HepG2 (cell line): ENCODE results near the gene CRADD. TPM values are rescaled to one million over a fixed set of nuclear protein-coding genes. Genes with fewer than 3 reads are reported as not detected.

ENCODE experiments used
- ATAC-seq: fragments of 200-7000 bp; cut with Tn5 transposase; 3 replicates; pipeline ENCODE4 v1.9.1; 2020; ENCODE audit warnings: mild to moderate bottlenecking, moderate library complexity
- BruUV-seq: library from RNA; stranded (reverse); fragments of 400-500 nt; replicated peaks from 2 replicates; lab custom pipeline; 2021; lab: Mats Ljungman, UMichigan
- CTCF ChIA-PET: fragments of 300-600 bp; formaldehyde crosslinking; extraction: SDS; loops from one replicate; lab custom pipeline; 2021; ENCODE audit warnings: low total read pairs, inconsistent platforms, low intra/inter-chr PET ratio; lab: Yijun Ruan, JAX
- POLR2A ChIA-PET: fragments of 350-600 bp; sonication (Branson Sonifier 250); formaldehyde crosslinking; loops from one replicate; lab custom pipeline; 2020; ENCODE audit warnings: antibody characterized with exemption, inconsistent platforms; lab: Yijun Ruan, JAX
- DNase-seq: peaks from one replicate; pipeline ENCODE4 v3.0.0-alpha.2; 2015; ENCODE audit warnings: low spot score
- FAIRE-seq: peaks from 3 replicates; lab custom pipeline; 2011; peaks lifted over from hg19 to GRCh38; lab: Jason Lieb, UNC
- H2AFZ ChIP-seq: one replicate; pipeline ENCODE4 v1.6.1; 2011; ENCODE audit warnings: low read length, inconsistent platforms
- H3K27ac ChIP-seq: fragments of 300-600 bp; 3 replicates; pipeline ENCODE4 v1.8.0; 2011; ENCODE audit warnings: mixed run types, mild to moderate bottlenecking, mixed read lengths, low read length, inconsistent platforms; ENCODE audit not compliant: insufficient read depth; ENCODE audit errors: extremely low read length
- H3K27me3 ChIP-seq, 2 experiments: fragments of 200-600 bp in 1 of 2; 2 replicates in 1 of 2; 3 replicates in 1 of 2; pipeline versions ENCODE4 v1.6.0 to v1.8.0; 2011; ENCODE audit warnings: low read length in 2 of 2, mild to moderate bottlenecking in 2 of 2, moderate library complexity in 2 of 2, inconsistent platforms in 1 of 2; ENCODE audit not compliant: insufficient read depth in 2 of 2, control insufficient read depth in 1 of 2
- H3K36me3 ChIP-seq, 2 experiments: fragments of 200-600 bp in 1 of 2; replicated peaks in 1 of 2; 2 replicates in 1 of 2; 3 replicates in 1 of 2; pipeline versions ENCODE4 v1.5.1 to v1.8.0; 2011; ENCODE audit warnings: low read length in 2 of 2, inconsistent platforms in 1 of 2; ENCODE audit not compliant: insufficient read depth in 2 of 2, control insufficient read depth in 1 of 2
- H3K4me1 ChIP-seq: 2 replicates; pipeline ENCODE4 v1.5.1; 2012; ENCODE audit warnings: low read length, inconsistent platforms; ENCODE audit not compliant: insufficient read depth
- H3K4me2 ChIP-seq: 2 replicates; pipeline ENCODE4 v1.6.0; 2011; ENCODE audit warnings: low read depth, low read length, inconsistent platforms
- H3K4me3 ChIP-seq, 3 experiments: fragments of 200-600 bp in 1 of 3; sonication (generic), shearing (Covaris generic) in 1 of 3; replicated peaks in 1 of 3; 2 replicates each; pipeline ENCODE4 v1.5.1; 2011 to 2016; ENCODE audit warnings: low read length in 3 of 3, inconsistent platforms in 2 of 3, low read depth in 2 of 3, mild to moderate bottlenecking in 2 of 3, control low read depth in 1 of 3, mixed read lengths in 1 of 3; ENCODE audit not compliant: insufficient read depth in 1 of 3
- H3K79me2 ChIP-seq: one replicate; pipeline ENCODE4 v1.6.1; 2011; ENCODE audit warnings: low read length, inconsistent platforms; ENCODE audit not compliant: insufficient read depth
- H3K9ac ChIP-seq: 2 replicates; pipeline ENCODE4 v1.6.0; 2011; ENCODE audit warnings: mild to moderate bottlenecking, low read depth, low read length, inconsistent platforms; ENCODE audit not compliant: insufficient read depth
- H3K9me3 ChIP-seq: 2 replicates; pipeline ENCODE4 v1.5.1; 2012; ENCODE audit warnings: mild to moderate bottlenecking, low read length
- H4K20me1 ChIP-seq: 2 replicates; pipeline ENCODE4 v1.6.0; 2011; ENCODE audit warnings: inconsistent platforms, mild to moderate bottlenecking, low read length, moderate library complexity; ENCODE audit not compliant: insufficient read depth
- ARHGAP35 ChIP-seq: sonication (generic); formaldehyde crosslinking; IDR thresholded peaks from 2 replicates; pipeline ENCODE4 v1.9.0; 2022; ENCODE audit warnings: mild to moderate bottlenecking, inconsistent platforms, moderate library complexity, missing genetic modification reagents, borderline replicate concordance
- CENPX ChIP-seq: sonication (generic); formaldehyde crosslinking; IDR thresholded peaks from 2 replicates; pipeline ENCODE4 v1.9.0; 2021; ENCODE audit warnings: mild to moderate bottlenecking, missing genetic modification reagents, moderate library complexity
- IKZF4 ChIP-seq: sonication (generic); formaldehyde crosslinking; IDR thresholded peaks from 2 replicates; pipeline ENCODE4 v1.5.1; 2020; ENCODE audit warnings: borderline replicate concordance, mild to moderate bottlenecking, low read depth, missing genetic modification reagents; ENCODE audit errors: not compliant biosample characterization
- KLF16 ChIP-seq, 2 experiments: sonication (generic) in 1 of 2; formaldehyde crosslinking in 1 of 2; IDR thresholded peaks; 2 replicates each; pipeline versions ENCODE4 v1.6.1 to v1.8.0; 2016 to 2023; ENCODE audit warnings: missing genetic modification reagents in 2 of 2, missing compliant biosample characterization in 1 of 2
- PRPF4 ChIP-seq: fragments of 200-400 bp; formaldehyde crosslinking; IDR thresholded peaks from 2 replicates; pipeline ENCODE4 v1.6.1; 2016; ENCODE audit warnings: low read length, low read depth; ENCODE audit not compliant: poor library complexity, severe bottlenecking
- REPIN1 ChIP-seq: sonication (generic); formaldehyde crosslinking; IDR thresholded peaks from 2 replicates; pipeline ENCODE4 v1.8.0; 2022; ENCODE audit warnings: missing genetic modification reagents, low read depth, mild to moderate bottlenecking, borderline replicate concordance
- ZC3H13 ChIP-seq: sonication (generic); formaldehyde crosslinking; IDR thresholded peaks from 2 replicates; pipeline ENCODE4 v1.8.1; 2023; ENCODE audit warnings: mild to moderate bottlenecking, missing genetic modification reagents, moderate library complexity
- ZNF329 ChIP-seq: sonication (generic); formaldehyde crosslinking; IDR thresholded peaks from 2 replicates; pipeline ENCODE4 v1.9.0; 2021; ENCODE audit warnings: low read depth, mild to moderate bottlenecking, missing genetic modification reagents
- ZNF782 ChIP-seq: sonication (generic); formaldehyde crosslinking; IDR thresholded peaks from 2 replicates; pipeline ENCODE4 v1.4.0; 2020; ENCODE audit warnings: missing genetic modification reagents, mild to moderate bottlenecking, borderline replicate concordance
- ZZZ3 ChIP-seq: sonication (generic); formaldehyde crosslinking; IDR thresholded peaks from 2 replicates; pipeline ENCODE4 v1.4.0; 2020; ENCODE audit warnings: missing genetic modification reagents, mild to moderate bottlenecking, borderline replicate concordance
- WGBS: methylation state at CpG from one replicate; pipeline ENCODE4 v1.1.6; 2017; ENCODE audit warnings: low lambda C conversion rate; 5-methylcytosine and 5-hydroxymethylcytosine counted together
- in situ Hi-C: cut with HindIII; loops from 2 replicates; pipeline ENCODE4 v1.10.0; 2017; ENCODE audit warnings: low pct_unique_long_range_greater_than_20kb; ENCODE audit not compliant: extremely low pct_ligation_motif_present
- intact Hi-C: fragments of 100-400 bp; cut with micrococcal nuclease; formaldehyde crosslinking; loops from one replicate; pipeline ENCODE4 v1.10.0; 2022; ENCODE audit not compliant: unreplicated experiment
- polyA plus RNA-seq, 8 experiments: library from polyadenylated mRNA; depleted of rRNA in 3 of 8; stranded (reverse) in 7 of 8; unstranded in 1 of 8; fragments of >200 nt; fragmentation: Illumina TruSeq in 4 of 8; extraction: Trizol in 4 of 8; gene quantifications; 2 replicates each; pipeline versions ENCODE4 v1.2.1 to v1.2.3, GENCODE V29; 2011 to 2016; ENCODE audit warnings: low read depth in 4 of 8, missing spikeins in 1 of 8, mixed read lengths in 1 of 8; ENCODE audit not compliant: insufficient read depth in 1 of 8
- total RNA-seq, 5 experiments: library from RNA; depleted of rRNA; stranded (reverse); fragments of >200 nt; fragmentation: Illumina TruSeq; extraction: Trizol; gene quantifications; 2 replicates each; pipeline ENCODE4 v1.2.3, GENCODE V29; 2016; ENCODE audit warnings: low read depth in 1 of 5
- TF ChIP-seq, protein P1 (sequence below): conservative IDR thresholded peaks from 2 replicates; pipeline ENCODE4 v1.6.1; 2018; ENCODE audit warnings: missing genetic modification reagents

Gene CRADD
- total and polyA plus RNA-seq, 2 of the 13 experiments (the other 11 are each of a cell fraction or from before 2014, with no cell fraction given): 12.4 to 18.8 TPM

GRCh38 chr12:93642751-93643150 lies 34.4 kb upstream of the CRADD start:
- FAIRE-seq (no peak), DNase-seq (no peak), ATAC-seq (no peak)
- in situ Hi-C loops: no loop called here
- Histone ChIP-seq H3K4me3 (no peak overlapping the region), H3K79me2 (no peaks in the 10 kb centered on the region), H3K4me2 (no peak overlapping the region), H4K20me1 (no peaks in the 10 kb centered on the region), H3K27ac (no peak overlapping the region), H3K4me1 (no peaks in the 10 kb centered on the region), H3K9ac (no peak overlapping the region), H3K9me3 (no peaks in the 10 kb centered on the region), H3K27me3 (peaks cover 1 to 13% of the 10 kb centered on the region in 2 experiments; a peak in 2 of 5 replicates), H2AFZ (no peak overlapping the region), H3K36me3 (no peaks in the 10 kb centered on the region)
- TF ChIP-seq ZZZ3 (CRISPR knock-in tag) (no peak), IKZF4 (CRISPR knock-in tag) (no peak), PRPF4 (no peak), ZNF329 (CRISPR knock-in tag) (no peak), CENPX (CRISPR knock-in tag) (no peak), KLF16 (CRISPR knock-in tag; IDR thresholded peaks at IDR 0.05) (no peak), ARHGAP35 (CRISPR knock-in tag) (no peak), ZNF782 (CRISPR knock-in tag) (no peak), ZC3H13 (no peak), REPIN1 (CRISPR knock-in tag) (no peak)
- TF ChIP-seq, protein P1, sequence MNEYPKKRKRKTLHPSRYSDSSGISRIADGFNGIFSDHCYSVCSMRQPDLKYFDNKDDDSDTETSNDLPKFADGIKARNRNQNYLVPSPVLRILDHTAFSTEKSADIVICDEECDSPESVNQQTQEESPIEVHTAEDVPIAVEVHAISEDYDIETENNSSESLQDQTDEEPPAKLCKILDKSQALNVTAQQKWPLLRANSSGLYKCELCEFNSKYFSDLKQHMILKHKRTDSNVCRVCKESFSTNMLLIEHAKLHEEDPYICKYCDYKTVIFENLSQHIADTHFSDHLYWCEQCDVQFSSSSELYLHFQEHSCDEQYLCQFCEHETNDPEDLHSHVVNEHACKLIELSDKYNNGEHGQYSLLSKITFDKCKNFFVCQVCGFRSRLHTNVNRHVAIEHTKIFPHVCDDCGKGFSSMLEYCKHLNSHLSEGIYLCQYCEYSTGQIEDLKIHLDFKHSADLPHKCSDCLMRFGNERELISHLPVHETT (CRISPR knock-in tag): no peak
- intact Hi-C loops: no loop called here
- BruUV-seq: no TSS peak
- POLR2A ChIA-PET: no interaction called here
- WGBS: 36% methylated on average over 1 of the region's 1 CpG
- CTCF ChIA-PET: no interaction called here
